Keratinocyte (primary cell): ENCODE measurements around the gene CTNND2.

Experiments used
- CTCF ChIP-seq, 3 experiments: IDR thresholded peaks in 1 of 3; conservative IDR thresholded peaks in 1 of 3; optimal IDR thresholded peaks in 1 of 3; 2 replicates in 2 of 3; 3 replicates in 1 of 3; pipeline versions ENCODE3 to v1.5.1; 2011; ENCODE audit warnings: low read length in 3 of 3, mild to moderate bottlenecking in 3 of 3, moderate library complexity in 2 of 3, control low read depth in 1 of 3, inconsistent platforms in 1 of 3; ENCODE audit not compliant: insufficient read depth in 2 of 3; ENCODE audit errors: extremely low read depth in 1 of 3
- EZH2 ChIP-seq: IDR thresholded peaks from one replicate; pipeline ENCODE4 v1.6.1; 2012; ENCODE audit warnings: inconsistent platforms, mild to moderate bottlenecking, low read length, moderate library complexity

GRCh38 chr5:11608530-11608929, 295.7 kb downstream of the CTNND2 start:
- TF ChIP-seq CTCF (optimal IDR thresholded peaks at IDR 0.05 in 1 of 3, IDR thresholded peaks at IDR 0.05 in 1 of 3, conservative IDR thresholded peaks at IDR 0.05 in 1 of 3; ENCODE audit: extremely low read depth in 1 of 3, insufficient read depth in 2 of 3, low read length in 3 of 3): no peak
- no peak for TF ChIP-seq EZH2
